Measurements from ENCODE around the gene MICOS13.
"Not testable (repeated sequence)": the region's sequence is repeated elsewhere in the genome, so short reads cannot be mapped to it uniquely, and the experiment has no call there.

The MICOS13 gene

GRCh38 chr19:5702053-5702410 is 21.7 kb upstream of the MICOS13 start:
- not testable (repeated sequence) for DNase-seq (ENCODE audit: insufficient read length, low spot score); FAIRE-seq

GRCh38 chr19:5700455-5701092 is 20.3 kb upstream of the MICOS13 start:
- FAIRE-seq, result no peak

GRCh38 chr19:5698635-5699422 is 18.5 kb upstream of the MICOS13 start:
- no peak for FAIRE-seq
- DNase-seq (ENCODE audit: insufficient read length, low spot score), result no peak

More at GRCh38 chr19:5700455-5701092, 20.3 kb upstream of the MICOS13 start:
- no peak for DNase-seq (ENCODE audit: insufficient read length, low spot score)

GRCh38 chr19:5697890-5698634 is 17.7 kb upstream of the MICOS13 start:
- FAIRE-seq (no peak), DNase-seq (ENCODE audit: insufficient read length, low spot score) (no peak)

GRCh38 chr19:5697022-5697889 is 16.9 kb upstream of the MICOS13 start:
- FAIRE-seq (no peak), DNase-seq (ENCODE audit: insufficient read length, low spot score) (no peak)

GRCh38 chr19:5696196-5697021 is 16.1 kb upstream of the MICOS13 start:
- FAIRE-seq (no peak), DNase-seq (ENCODE audit: insufficient read length, low spot score) (no peak)

- DNase-seq (ENCODE audit: insufficient read length, low spot score) (no peak), FAIRE-seq (no peak)
Observed at GRCh38 chr19:5695649-5696195, 15.4 kb upstream of the MICOS13 start.

GRCh38 chr19:5694956-5695648 is 14.8 kb upstream of the MICOS13 start:
- no peak for FAIRE-seq
- no peak for DNase-seq (ENCODE audit: insufficient read length, low spot score)

- no peak for FAIRE-seq
- DNase-seq (ENCODE audit: insufficient read length, low spot score), result no peak
Observed at GRCh38 chr19:5694167-5694955, 14.0 kb upstream of the MICOS13 start.

GRCh38 chr19:5693195-5694166 is 13.2 kb upstream of the MICOS13 start:
- FAIRE-seq (no peak), DNase-seq (ENCODE audit: insufficient read length, low spot score) (no peak)

- DNase-seq (ENCODE audit: insufficient read length, low spot score), result no peak
- FAIRE-seq, result no peak
Observed at GRCh38 chr19:5692723-5693194, 12.4 kb upstream of the MICOS13 start.

GRCh38 chr19:5691822-5692722 is 11.8 kb upstream of the MICOS13 start:
- no peak for DNase-seq (ENCODE audit: insufficient read length, low spot score)
- no peak for FAIRE-seq

- peak; percentile 60 for FAIRE-seq
- no peak for DNase-seq (ENCODE audit: insufficient read length, low spot score)
Observed at GRCh38 chr19:5690955-5691821, 10.9 kb upstream of the MICOS13 start.

GRCh38 chr19:5690125-5690954 is 10.0 kb upstream of the MICOS13 start, which contains the start of gene RPL36:
Gene RPL36, plus strand, starts transcription at chr19:5690295. Its CDS starts 213 bp downstream, at chr19:5690508.
- peak; percentile 96 for DNase-seq (ENCODE audit: insufficient read length, low spot score)
- peak; percentile 91 for FAIRE-seq
